Activated T-cell treated with anti-CD3 and anti-CD28 coated beads, Interleukin-2, amount 50 U/mL, for 4 hours (primary cell): ENCODE measurements around the gene PEX16. TPM values are rescaled to one million over a fixed set of nuclear protein-coding genes. Genes with fewer than 3 reads are reported as not detected.

Experiments
- ATAC-seq, 2 donors: fragments of 200-7000 bp; cut with Tn5 transposase; one replicate each; pipeline ENCODE4 v1.10.0; 2021
- DNase-seq: peaks from one replicate; pipeline ENCODE4 v3.0.0-alpha.2; 2020
- H3K27me3 Mint-ChIP-seq: one replicate; pipeline ENCODE4 v1.8.0; 2021; ENCODE audit warnings: low read depth, mixed read lengths
- H3K36me3 Mint-ChIP-seq: one replicate; pipeline ENCODE4 v1.8.0; 2022; ENCODE audit warnings: mixed read lengths; ENCODE audit not compliant: insufficient read depth
- H3K4me1 Mint-ChIP-seq: one replicate; pipeline ENCODE4 v1.8.0; 2021; ENCODE audit warnings: low read depth, mixed read lengths
- H3K4me3 Mint-ChIP-seq: one replicate; pipeline ENCODE4 v1.8.0; 2021; ENCODE audit warnings: mild to moderate bottlenecking, moderate library complexity, mixed read lengths
- H3K9me3 Mint-ChIP-seq: one replicate; pipeline ENCODE4 v1.8.0; 2021; ENCODE audit warnings: mixed read lengths
- total RNA-seq, 3 donors: library from RNA; stranded (reverse); gene quantifications; one replicate each; pipeline ENCODE4 v1.2.1, GENCODE V29; 2021

PEX16 gene
- 10 to 100 TPM; 44.6 to 52.6 (median 50.7) TPM for total RNA-seq

- peak; percentile 89 to 94 for ATAC-seq
- Mint-ChIP-seq H3K9me3 (no peaks in the 10 kb centered on the region), H3K27me3 (peaks cover 5% of the 10 kb centered on the region), H3K4me3 (peak within 1 kb of the TSS; percentile 96), H3K4me1 (peaks cover 40% of the 10 kb centered on the region), H3K36me3 (peaks cover 9% of the 10 kb centered on the region)
- peak; percentile 87 for DNase-seq
These were observed at the start of gene PEX16 for GRCh38 chr11:45917623-45918330. Gene PEX16 (minus strand): TSS chr11:45917877. CDS start chr11:45917811, 66 bp downstream.

GRCh38 chr11:45964911-45965389, 47.3 kb upstream of the PEX16 start:
- Mint-ChIP-seq H3K4me3 (no peak overlapping the region), H3K27me3 (no peaks in the 10 kb centered on the region), H3K9me3 (no peaks in the 10 kb centered on the region), H3K4me1 (no peaks in the 10 kb centered on the region), H3K36me3 (peaks cover 16% of the 10 kb centered on the region)
- peak; percentile 82 to 95 for ATAC-seq
- DNase-seq = peak; percentile 44

DNA sequence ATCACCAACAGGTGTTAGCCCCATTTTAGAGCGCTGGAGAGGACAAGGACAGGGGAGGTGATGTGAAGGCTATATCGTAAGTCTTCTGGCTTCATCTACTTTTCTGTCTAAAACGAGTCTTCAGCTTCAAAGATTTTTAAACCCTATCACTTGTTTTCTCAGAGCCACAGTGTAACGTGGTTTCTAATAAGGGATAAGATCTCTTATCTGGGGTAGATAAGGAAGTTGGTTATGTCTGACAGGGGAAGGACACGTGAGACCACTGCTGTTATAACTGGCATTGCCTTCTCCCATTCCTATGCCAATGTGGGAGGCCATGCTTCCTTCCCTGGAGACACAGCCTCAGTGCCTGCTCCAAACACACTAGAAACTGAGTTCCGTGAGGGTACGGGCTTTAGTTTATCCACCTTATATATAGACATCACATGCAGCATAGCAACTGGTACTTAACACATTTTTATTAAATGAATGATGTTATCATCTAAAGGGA, 44.1 kb upstream of the PEX16 start:
- H3K4me3 Mint-ChIP-seq = no peak overlapping the region
- no peak for ATAC-seq

GRCh38 chr11:45960387-45961095, 42.9 kb upstream of the PEX16 start:
- H3K4me3 Mint-ChIP-seq = no peak overlapping the region
- no peaks in the 10 kb centered on the region for H3K9me3 Mint-ChIP-seq
- H3K36me3 Mint-ChIP-seq = peaks cover 29% of the 10 kb centered on the region
- H3K4me1 Mint-ChIP-seq = no peaks in the 10 kb centered on the region
- no peaks in the 10 kb centered on the region for H3K27me3 Mint-ChIP-seq
- DNase-seq (no peak), ATAC-seq (no peak)

More for the DNA sequence above, 44.1 kb upstream of the PEX16 start:
- Mint-ChIP-seq H3K27me3 (no peaks in the 10 kb centered on the region), H3K4me1 (no peaks in the 10 kb centered on the region), H3K36me3 (peaks cover 21% of the 10 kb centered on the region), H3K9me3 (no peaks in the 10 kb centered on the region)
- no peak for DNase-seq

DNA sequence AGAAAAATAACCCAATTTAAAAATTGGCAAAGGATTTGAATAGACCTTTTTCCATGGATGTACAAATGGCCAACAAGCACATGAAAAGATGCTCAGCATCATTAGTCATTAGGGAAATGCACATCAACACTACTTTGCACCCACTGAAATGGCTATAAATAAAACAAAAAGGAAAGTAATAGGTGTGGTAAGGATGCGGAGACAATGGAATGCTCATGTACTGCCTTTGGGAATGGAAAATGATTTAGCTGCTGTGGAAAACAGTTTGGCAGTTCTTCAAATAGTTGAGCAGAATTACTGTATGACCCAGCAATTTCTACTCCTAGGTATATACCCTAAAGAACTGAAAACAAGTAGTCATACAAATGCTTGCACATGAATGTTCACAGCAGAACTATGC, 42.2 kb upstream of the PEX16 start:
- H3K4me3 Mint-ChIP-seq = no peak overlapping the region
- DNase-seq (no peak), ATAC-seq (no peak)
- no peaks in the 10 kb centered on the region for H3K27me3 Mint-ChIP-seq
- no peaks in the 10 kb centered on the region for H3K9me3 Mint-ChIP-seq
- no peaks in the 10 kb centered on the region for H3K4me1 Mint-ChIP-seq
- peaks cover 35% of the 10 kb centered on the region for H3K36me3 Mint-ChIP-seq

DNA sequence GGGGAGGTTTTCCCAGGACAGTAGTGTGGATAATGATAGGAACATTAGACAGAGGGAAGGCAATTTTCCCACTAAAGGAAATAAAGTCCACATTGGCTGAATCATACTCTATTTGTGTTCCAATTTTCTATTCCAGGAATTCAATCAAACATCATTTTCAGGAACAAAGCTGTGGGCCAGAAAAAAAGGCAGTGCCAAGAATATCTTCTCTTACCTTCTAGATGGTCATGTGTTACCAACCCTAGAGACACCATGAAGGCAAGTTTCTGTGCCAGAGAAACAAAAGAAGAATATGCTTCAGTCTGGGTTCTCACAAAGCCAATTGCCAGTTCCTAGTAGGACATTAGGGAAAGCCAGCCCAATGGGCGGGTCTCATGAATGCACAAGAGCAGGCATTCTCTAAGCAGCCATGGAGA, 32.3 kb upstream of the PEX16 start:
- Mint-ChIP-seq H3K4me3 (no peak overlapping the region), H3K9me3 (no peaks in the 10 kb centered on the region), H3K27me3 (no peaks in the 10 kb centered on the region), H3K36me3 (peaks cover 27% of the 10 kb centered on the region), H3K4me1 (no peaks in the 10 kb centered on the region)
- ATAC-seq (no peak), DNase-seq (no peak)

DNA sequence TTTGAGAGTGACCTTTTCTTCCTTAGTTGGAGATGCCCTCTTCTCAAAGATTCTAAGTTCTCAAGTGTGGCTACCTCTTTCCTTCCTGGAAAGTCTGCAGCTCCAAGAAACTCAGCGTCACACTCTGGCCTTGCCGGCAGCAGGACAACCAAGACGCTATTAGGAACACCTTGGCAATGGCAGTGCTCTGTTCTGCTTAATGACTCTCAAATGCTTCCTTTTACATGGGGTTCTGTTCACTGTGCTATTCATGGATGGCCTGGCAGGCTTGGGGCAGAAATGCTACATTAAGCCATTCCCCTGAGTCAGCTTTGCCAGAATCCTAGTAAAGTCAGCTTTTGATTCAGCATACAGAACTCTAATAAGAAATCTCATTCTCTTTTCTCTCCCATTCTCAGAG, 30.7 kb upstream of the PEX16 start:
- Mint-ChIP-seq H3K36me3 (peaks cover 35% of the 10 kb centered on the region), H3K4me3 (no peak overlapping the region), H3K4me1 (no peaks in the 10 kb centered on the region), H3K9me3 (no peaks in the 10 kb centered on the region), H3K27me3 (no peaks in the 10 kb centered on the region)
- no peak for DNase-seq
- no peak for ATAC-seq

DNA sequence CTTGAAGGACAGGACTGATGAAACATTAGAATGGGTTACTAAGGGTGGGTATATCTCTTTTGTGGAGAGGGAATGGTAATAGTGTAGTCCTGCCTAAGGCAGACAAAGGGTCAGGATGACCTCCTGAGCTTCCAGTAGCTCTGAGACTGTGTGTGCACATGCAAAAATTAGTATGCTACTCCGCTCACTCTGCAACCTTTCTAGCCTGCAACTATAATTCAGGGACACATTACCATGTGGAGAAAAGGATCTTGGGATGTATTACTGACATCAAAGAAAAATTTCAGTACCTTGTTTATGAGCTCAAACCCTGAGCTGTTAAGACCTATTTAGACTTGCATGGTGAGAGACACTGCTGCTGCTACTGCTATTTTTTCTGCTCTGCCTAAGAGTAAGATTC, 30.2 kb upstream of the PEX16 start:
- no peak for DNase-seq
- Mint-ChIP-seq H3K9me3 (no peaks in the 10 kb centered on the region), H3K4me1 (no peaks in the 10 kb centered on the region), H3K4me3 (no peak overlapping the region), H3K36me3 (peaks cover 34% of the 10 kb centered on the region), H3K27me3 (no peaks in the 10 kb centered on the region)
- no peak for ATAC-seq

DNA sequence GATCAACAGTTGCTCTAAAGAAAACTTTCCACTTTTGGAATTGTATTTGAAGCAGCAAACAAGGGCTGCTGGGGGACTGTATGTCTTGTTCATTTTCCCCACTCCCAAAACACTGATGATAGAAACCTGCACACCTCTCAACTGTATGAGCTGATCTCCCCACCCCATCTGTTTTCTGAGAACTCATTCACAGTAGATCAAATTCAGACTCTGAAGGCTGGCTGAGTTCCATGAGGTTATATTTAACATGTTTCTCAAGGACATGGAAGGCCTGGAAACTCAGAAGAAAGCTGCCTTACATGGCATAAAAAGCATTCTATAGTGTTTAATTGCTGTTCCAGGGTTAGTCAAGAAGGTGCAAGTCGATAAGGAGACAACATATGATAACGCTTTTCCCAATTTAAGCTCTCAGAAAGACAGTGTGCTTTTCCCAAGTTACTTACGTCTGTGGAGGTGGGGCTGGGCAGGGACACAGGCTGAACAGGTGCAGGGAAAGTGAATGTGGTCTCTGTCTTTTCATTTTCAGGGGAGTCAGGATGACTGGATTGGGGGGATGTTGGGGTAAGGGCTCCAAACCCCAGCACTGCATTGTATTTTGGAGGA, 27.8 kb upstream of the PEX16 start:
- ATAC-seq (no peak), DNase-seq (no peak)
- no peaks in the 10 kb centered on the region for H3K27me3 Mint-ChIP-seq
- no peaks in the 10 kb centered on the region for H3K9me3 Mint-ChIP-seq
- peaks cover 39% of the 10 kb centered on the region for H3K36me3 Mint-ChIP-seq
- no peaks in the 10 kb centered on the region for H3K4me1 Mint-ChIP-seq
- no peak overlapping the region for H3K4me3 Mint-ChIP-seq

DNA sequence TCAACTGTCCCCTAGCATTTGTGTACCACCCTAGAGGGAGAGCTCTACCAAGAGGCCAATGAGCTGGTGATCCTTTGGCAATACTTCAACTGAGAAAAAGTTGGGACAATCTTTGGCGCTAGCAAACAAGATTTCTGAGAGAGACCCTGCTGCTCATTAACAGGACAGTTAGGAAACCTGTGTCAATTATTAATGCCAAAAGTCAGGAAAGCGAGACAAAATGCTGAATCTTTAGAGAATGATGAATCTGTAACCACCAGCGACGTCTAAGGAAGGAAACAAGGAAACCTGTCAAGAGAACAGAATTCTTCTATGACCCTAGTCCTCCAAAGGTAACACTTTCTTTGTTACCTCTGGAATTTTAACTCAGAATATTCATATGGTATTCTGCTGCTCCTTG, 24.7 kb upstream of the PEX16 start:
- Mint-ChIP-seq H3K9me3 (no peaks in the 10 kb centered on the region), H3K4me3 (no peak overlapping the region), H3K4me1 (no peaks in the 10 kb centered on the region), H3K36me3 (peaks cover 25% of the 10 kb centered on the region), H3K27me3 (no peaks in the 10 kb centered on the region)
- DNase-seq (no peak), ATAC-seq (no peak)

GRCh38 chr11:45941285-45941684, 23.6 kb upstream of the PEX16 start:
- H3K27me3 Mint-ChIP-seq = no peaks in the 10 kb centered on the region
- H3K36me3 Mint-ChIP-seq = peaks cover 25% of the 10 kb centered on the region
- no peaks in the 10 kb centered on the region for H3K9me3 Mint-ChIP-seq
- no peak overlapping the region for H3K4me3 Mint-ChIP-seq
- no peak for DNase-seq
- no peak for ATAC-seq
- H3K4me1 Mint-ChIP-seq = no peaks in the 10 kb centered on the region

DNA sequence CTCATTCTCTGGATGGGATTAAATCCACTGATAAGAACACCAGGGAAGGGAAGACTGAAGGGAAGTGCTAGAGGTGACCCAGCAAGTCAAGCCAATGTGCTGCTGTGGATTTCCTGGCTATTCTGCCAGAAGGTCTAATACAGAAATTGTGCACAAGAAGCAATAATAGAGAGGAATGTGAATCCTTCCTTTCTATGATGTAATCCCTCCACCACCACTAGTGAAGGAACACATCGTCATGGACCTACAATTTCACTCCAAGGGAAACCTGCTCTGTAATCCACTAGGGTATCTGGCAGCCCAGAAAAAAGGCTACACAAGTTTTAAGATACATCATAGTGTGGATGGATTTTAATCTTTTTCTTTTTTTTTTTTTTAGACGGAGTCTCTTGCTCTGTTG, 22.2 kb upstream of the PEX16 start:
- ATAC-seq = no peak
- H3K36me3 Mint-ChIP-seq = peaks cover 14% of the 10 kb centered on the region

DNA sequence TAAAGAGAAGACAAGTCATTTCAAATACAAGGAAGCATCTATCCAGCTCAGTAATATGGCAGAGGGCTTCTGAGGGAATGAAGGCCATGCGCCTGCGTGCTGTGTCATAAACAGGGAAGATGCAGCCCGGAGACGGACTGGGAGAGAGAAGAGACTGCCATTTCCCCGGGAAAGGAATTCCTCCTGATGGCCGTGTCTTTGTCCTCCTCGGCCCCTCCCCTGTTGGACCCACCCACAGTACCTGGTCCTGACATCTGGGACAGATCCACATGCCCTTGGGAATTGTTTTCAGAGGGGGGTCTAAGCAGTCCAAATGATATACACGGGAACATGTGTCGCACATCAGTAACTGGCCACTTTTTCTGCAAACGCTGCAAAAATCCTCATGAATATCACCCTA, 20.2 kb upstream of the PEX16 start:
- H3K4me3 Mint-ChIP-seq = no peak overlapping the region
- no peaks in the 10 kb centered on the region for H3K27me3 Mint-ChIP-seq
- peaks cover 6% of the 10 kb centered on the region for H3K36me3 Mint-ChIP-seq
- H3K9me3 Mint-ChIP-seq = no peaks in the 10 kb centered on the region
- DNase-seq = no peak
- no peak for ATAC-seq
- H3K4me1 Mint-ChIP-seq = no peaks in the 10 kb centered on the region

More for the DNA sequence above, 22.2 kb upstream of the PEX16 start:
- DNase-seq = no peak
- Mint-ChIP-seq H3K27me3 (no peaks in the 10 kb centered on the region), H3K9me3 (no peaks in the 10 kb centered on the region), H3K4me1 (no peaks in the 10 kb centered on the region), H3K4me3 (no peak overlapping the region)

DNA sequence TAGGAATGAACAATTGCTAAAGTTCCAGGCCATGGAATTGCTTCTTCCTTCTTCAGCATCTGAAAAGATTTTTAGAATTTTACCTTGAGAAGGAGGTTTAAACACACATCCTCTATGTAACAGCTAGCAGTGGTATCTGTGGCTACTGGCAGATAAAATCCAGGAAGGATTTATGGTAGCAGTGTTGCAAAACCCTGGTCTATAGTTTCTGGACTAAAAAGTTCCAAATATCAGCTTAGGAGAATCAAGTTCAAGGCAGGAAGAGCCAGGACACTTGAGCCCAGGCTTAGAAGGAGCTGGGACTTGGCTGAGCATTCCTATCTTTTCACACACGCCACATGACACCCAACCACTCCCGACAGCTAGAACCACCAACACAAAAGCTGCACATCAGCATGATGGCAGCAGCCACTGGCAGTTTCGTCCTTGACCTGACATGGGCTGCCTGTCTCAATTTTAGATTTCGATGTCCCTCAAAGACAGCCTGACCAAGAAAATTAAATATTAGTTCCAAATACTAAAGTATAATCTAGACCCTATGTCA, 18.9 kb upstream of the PEX16 start:
- Mint-ChIP-seq H3K36me3 (peaks cover 5% of the 10 kb centered on the region), H3K4me1 (peaks cover 3% of the 10 kb centered on the region), H3K27me3 (no peaks in the 10 kb centered on the region), H3K9me3 (no peaks in the 10 kb centered on the region), H3K4me3 (no peak overlapping the region)
- no peak for ATAC-seq
- DNase-seq = no peak
